Mesendoderm (in vitro differentiated cells): Measurements from ENCODE around the gene PRDM15.

Source experiments
- DNase-seq: peaks from one replicate; pipeline ENCODE4 v3.0.0; 2013
- H2AK5ac ChIP-seq: 2 replicates; pipeline ENCODE4 v1.6.1; 2013; ENCODE audit warnings: low read length, inconsistent platforms
- H2BK120ac ChIP-seq: 2 replicates; pipeline ENCODE4 v1.6.1; 2013; ENCODE audit warnings: low read depth, mild to moderate bottlenecking, low read length, moderate library complexity, mixed read lengths
- H2BK15ac ChIP-seq: replicated peaks from 2 replicates; pipeline ENCODE4 v1.6.1; 2013; ENCODE audit warnings: low read depth, mild to moderate bottlenecking, moderate library complexity
- H2BK5ac ChIP-seq: 2 replicates; pipeline ENCODE4 v1.6.1; 2013; ENCODE audit warnings: low read length, inconsistent platforms
- H3K18ac ChIP-seq: 2 replicates; pipeline ENCODE4 v1.6.1; 2013; ENCODE audit warnings: mild to moderate bottlenecking, low read length, mixed read lengths
- H3K23ac ChIP-seq: one replicate; pipeline ENCODE4 v1.6.1; 2013; ENCODE audit warnings: low read length
- H3K27ac ChIP-seq: 2 replicates; pipeline ENCODE4 v1.5.1; 2013; ENCODE audit warnings: low read depth, mild to moderate bottlenecking, inconsistent platforms, low read length, moderate library complexity
- H3K27me3 ChIP-seq: 2 replicates; pipeline ENCODE4 v1.6.1; 2013; ENCODE audit warnings: low read length, control low read depth, mild to moderate bottlenecking, inconsistent platforms; ENCODE audit not compliant: insufficient read depth, poor library complexity
- H3K36me3 ChIP-seq: 2 replicates; pipeline ENCODE4 v1.6.1; 2013; ENCODE audit warnings: low read length, inconsistent platforms; ENCODE audit not compliant: control insufficient read depth, insufficient read depth
- H3K4ac ChIP-seq: one replicate; pipeline ENCODE4 v1.6.1; 2013; ENCODE audit warnings: low read depth, mild to moderate bottlenecking, low read length, moderate library complexity
- H3K4me1 ChIP-seq: 2 replicates; pipeline ENCODE4 v1.6.1; 2013; ENCODE audit warnings: low read depth, low read length, inconsistent platforms; ENCODE audit not compliant: control insufficient read depth
- H3K4me2 ChIP-seq: 2 replicates; pipeline ENCODE4 v1.6.1; 2013; ENCODE audit warnings: low read length
- H3K4me3 ChIP-seq: 2 replicates; pipeline ENCODE4 v1.5.1; 2013; ENCODE audit warnings: mild to moderate bottlenecking, low read length
- H3K56ac ChIP-seq: one replicate; pipeline ENCODE4 v1.6.1; 2013; ENCODE audit warnings: low read length
- H3K79me1 ChIP-seq: 2 replicates; pipeline ENCODE4 v1.6.1; 2013; ENCODE audit warnings: low read length, inconsistent platforms
- H3K79me2 ChIP-seq: 2 replicates; pipeline ENCODE4 v1.6.1; 2013; ENCODE audit warnings: mild to moderate bottlenecking, low read length; ENCODE audit not compliant: control insufficient read depth, insufficient read depth
- H3K9ac ChIP-seq: 2 replicates; pipeline ENCODE4 v1.6.1; 2013; ENCODE audit warnings: low read length, inconsistent platforms
- H4K5ac ChIP-seq: one replicate; pipeline ENCODE4 v1.6.1; 2013; ENCODE audit warnings: low read length
- H4K8ac ChIP-seq: one replicate; pipeline ENCODE4 v1.6.1; 2013; ENCODE audit warnings: low read depth, mild to moderate bottlenecking, control low read depth, low read length, moderate library complexity
- WGBS: extraction: QIAGEN DNeasy Blood & Tissue Kit; methylation state at CpG from one replicate; pipeline ENCODE4 v1.1.7; 2013; ENCODE audit warnings: low lambda C conversion rate, missing lambda C conversion rate; ENCODE audit not compliant: insufficient coverage; ENCODE audit errors: extremely low coverage; 5-methylcytosine and 5-hydroxymethylcytosine counted together

PRDM15 gene

GRCh38 chr21:41809891-41810596 is 69.1 kb downstream of the PRDM15 start:
- Histone ChIP-seq H3K4me1 (no peaks in the 10 kb centered on the region), H3K27ac (no peak overlapping the region), H3K4ac (no peak overlapping the region), H3K4me2 (no peak overlapping the region), H3K79me2 (no peaks in the 10 kb centered on the region), H3K27me3 (no peaks in the 10 kb centered on the region), H2AK5ac (no peak overlapping the region), H4K5ac (no peak overlapping the region), H2BK5ac (no peak overlapping the region), H4K8ac (no peak overlapping the region), H3K18ac (no peak overlapping the region), H3K9ac (no peak overlapping the region), H3K23ac (no peak overlapping the region), H2BK120ac (no peak overlapping the region), H3K4me3 (no peak overlapping the region), H3K56ac (no peak overlapping the region), H2BK15ac (no peak overlapping the region), H3K79me1 (no peaks in the 10 kb centered on the region), H3K36me3 (peaks cover under 1% of the 10 kb centered on the region)
- WGBS: no CpG with 5 or more reads among the region's 34 CpGs
- no peak for DNase-seq

GRCh38 chr21:41808846-41809245 is 70.3 kb downstream of the PRDM15 start:
- H3K4me3 ChIP-seq: no peak overlapping the region
- H3K27ac ChIP-seq: no peak overlapping the region
- H3K4ac ChIP-seq: no peak overlapping the region
- H3K79me2 ChIP-seq: no peaks in the 10 kb centered on the region
- H3K4me1 ChIP-seq: no peaks in the 10 kb centered on the region
- no peak overlapping the region for H4K8ac ChIP-seq
- H3K18ac ChIP-seq: no peak overlapping the region
- H3K36me3 ChIP-seq: no peaks in the 10 kb centered on the region
- no peak overlapping the region for H2BK15ac ChIP-seq
- H4K5ac ChIP-seq: no peak overlapping the region
- H3K79me1 ChIP-seq: no peaks in the 10 kb centered on the region
- H2BK120ac ChIP-seq: no peak overlapping the region
- no peak overlapping the region for H3K56ac ChIP-seq
- no peak overlapping the region for H3K9ac ChIP-seq
- WGBS: no CpG with 5 or more reads among the region's 22 CpGs
- no peak for DNase-seq
- H3K23ac ChIP-seq: no peak overlapping the region
- no peak overlapping the region for H2AK5ac ChIP-seq
- H3K27me3 ChIP-seq: no peaks in the 10 kb centered on the region
- no peak overlapping the region for H3K4me2 ChIP-seq
- H2BK5ac ChIP-seq: no peak overlapping the region

GRCh38 chr21:41808094-41808493 is 71.0 kb downstream of the PRDM15 start:
- Histone ChIP-seq H3K4me3 (no peak overlapping the region), H3K27me3 (no peaks in the 10 kb centered on the region), H3K36me3 (no peaks in the 10 kb centered on the region), H3K4ac (no peak overlapping the region), H4K5ac (no peak overlapping the region), H4K8ac (no peak overlapping the region), H3K79me2 (no peaks in the 10 kb centered on the region), H3K4me1 (no peaks in the 10 kb centered on the region), H3K23ac (no peak overlapping the region), H2BK5ac (no peak overlapping the region), H3K27ac (no peak overlapping the region), H3K4me2 (no peak overlapping the region), H2BK15ac (no peak overlapping the region), H3K56ac (no peak overlapping the region), H3K79me1 (no peaks in the 10 kb centered on the region), H2AK5ac (no peak overlapping the region), H3K18ac (no peak overlapping the region), H2BK120ac (no peak overlapping the region), H3K9ac (no peak overlapping the region)
- no CpG with 5 or more reads among the region's 18 CpGs for WGBS
- DNase-seq: no peak

GRCh38 chr21:41806773-41807172 is 72.4 kb downstream of the PRDM15 start:
- WGBS: no CpG with 5 or more reads among the region's 4 CpGs
- H3K79me2 ChIP-seq: no peaks in the 10 kb centered on the region

GRCh38 chr21:41805643-41806042 is 73.5 kb downstream of the PRDM15 start:
- Histone ChIP-seq H3K36me3 (no peaks in the 10 kb centered on the region), H2BK120ac (no peak overlapping the region), H4K8ac (no peak overlapping the region), H3K23ac (no peak overlapping the region), H3K27me3 (no peaks in the 10 kb centered on the region), H3K79me1 (no peaks in the 10 kb centered on the region), H4K5ac (no peak overlapping the region), H2BK15ac (no peak overlapping the region), H3K79me2 (no peaks in the 10 kb centered on the region), H3K4me2 (no peak overlapping the region), H3K4me1 (no peaks in the 10 kb centered on the region), H2AK5ac (no peak overlapping the region), H3K4ac (no peak overlapping the region), H3K27ac (no peak overlapping the region), H3K56ac (no peak overlapping the region), H3K9ac (no peak overlapping the region), H2BK5ac (no peak overlapping the region), H3K18ac (no peak overlapping the region), H3K4me3 (no peak overlapping the region)
- DNase-seq: no peak
- WGBS: no CpG with 5 or more reads among the region's 4 CpGs

More at GRCh38 chr21:41806773-41807172, 72.4 kb downstream of the PRDM15 start:
- H2BK15ac ChIP-seq: no peak overlapping the region
- no peak overlapping the region for H3K56ac ChIP-seq
- no peak overlapping the region for H2BK120ac ChIP-seq
- H2BK5ac ChIP-seq: no peak overlapping the region
- H2AK5ac ChIP-seq: no peak overlapping the region
- no peaks in the 10 kb centered on the region for H3K79me1 ChIP-seq
- no peak overlapping the region for H3K4ac ChIP-seq
- H4K5ac ChIP-seq: no peak overlapping the region
- no peak for DNase-seq
- no peaks in the 10 kb centered on the region for H3K36me3 ChIP-seq
- no peak overlapping the region for H3K4me3 ChIP-seq
- H3K27me3 ChIP-seq: no peaks in the 10 kb centered on the region
- no peak overlapping the region for H3K18ac ChIP-seq
- H4K8ac ChIP-seq: no peak overlapping the region
- H3K27ac ChIP-seq: no peak overlapping the region
- H3K4me2 ChIP-seq: no peak overlapping the region
- H3K9ac ChIP-seq: no peak overlapping the region
- H3K23ac ChIP-seq: no peak overlapping the region
- H3K4me1 ChIP-seq: no peaks in the 10 kb centered on the region

- no peak overlapping the region for H2BK15ac ChIP-seq
- H3K4me3 ChIP-seq: no peak overlapping the region
- H3K18ac ChIP-seq: no peak overlapping the region
- no peak overlapping the region for H3K9ac ChIP-seq
- H3K79me2 ChIP-seq: no peaks in the 10 kb centered on the region
- WGBS: no CpG with 5 or more reads among the region's 10 CpGs
- H3K36me3 ChIP-seq: no peaks in the 10 kb centered on the region
- no peak overlapping the region for H4K5ac ChIP-seq
- no peak for DNase-seq
- no peak overlapping the region for H2AK5ac ChIP-seq
- no peak overlapping the region for H3K4me2 ChIP-seq
- no peak overlapping the region for H3K27ac ChIP-seq
- H3K56ac ChIP-seq: no peak overlapping the region
- H3K4ac ChIP-seq: no peak overlapping the region
- no peaks in the 10 kb centered on the region for H3K79me1 ChIP-seq
- H3K27me3 ChIP-seq: no peaks in the 10 kb centered on the region
- no peak overlapping the region for H4K8ac ChIP-seq
- no peak overlapping the region for H2BK120ac ChIP-seq
- H3K4me1 ChIP-seq: no peaks in the 10 kb centered on the region
- no peak overlapping the region for H3K23ac ChIP-seq
- H2BK5ac ChIP-seq: no peak overlapping the region
Measured at GRCh38 chr21:41805038-41805437, 74.1 kb downstream of the PRDM15 start.
